ENCODE data around the gene RPS16.

Gene RPS16

DNA sequence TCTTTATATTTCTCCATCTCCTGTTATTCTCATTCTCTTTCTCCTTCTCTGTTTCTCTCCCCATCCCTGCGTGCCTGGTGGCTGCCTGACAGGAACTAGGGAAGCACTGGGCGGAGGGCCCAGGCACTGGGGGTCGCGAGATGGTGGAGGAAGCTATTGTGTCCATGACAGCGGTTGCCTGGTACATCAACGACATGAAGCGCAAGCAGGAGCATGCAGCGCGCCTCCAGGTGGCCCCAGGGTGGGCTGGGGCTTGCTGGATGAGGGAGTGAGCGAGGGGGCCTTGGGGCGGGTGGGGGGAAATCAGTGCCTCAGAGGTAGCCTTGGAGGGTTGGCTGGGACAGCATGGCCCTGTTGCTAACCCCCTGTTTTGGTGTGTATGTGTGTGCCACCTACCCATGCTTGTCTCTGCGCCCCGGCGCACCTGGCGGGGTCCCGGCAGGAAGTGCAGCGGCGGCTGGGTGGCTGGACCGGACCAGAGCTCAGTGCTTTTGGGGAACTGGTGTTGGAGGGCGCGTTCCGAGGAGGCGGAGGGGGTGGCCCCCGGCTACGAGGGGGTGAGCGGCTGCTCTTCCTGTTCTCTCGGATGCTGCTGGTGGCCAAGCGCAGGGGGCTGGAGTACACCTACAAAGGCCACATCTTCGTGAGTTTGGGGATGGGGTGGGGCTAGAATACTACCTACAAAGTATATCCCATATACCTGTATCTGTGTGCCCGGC lies 18.1 kb downstream of the RPS16 start:
- DNase-seq: no peak

DNA sequence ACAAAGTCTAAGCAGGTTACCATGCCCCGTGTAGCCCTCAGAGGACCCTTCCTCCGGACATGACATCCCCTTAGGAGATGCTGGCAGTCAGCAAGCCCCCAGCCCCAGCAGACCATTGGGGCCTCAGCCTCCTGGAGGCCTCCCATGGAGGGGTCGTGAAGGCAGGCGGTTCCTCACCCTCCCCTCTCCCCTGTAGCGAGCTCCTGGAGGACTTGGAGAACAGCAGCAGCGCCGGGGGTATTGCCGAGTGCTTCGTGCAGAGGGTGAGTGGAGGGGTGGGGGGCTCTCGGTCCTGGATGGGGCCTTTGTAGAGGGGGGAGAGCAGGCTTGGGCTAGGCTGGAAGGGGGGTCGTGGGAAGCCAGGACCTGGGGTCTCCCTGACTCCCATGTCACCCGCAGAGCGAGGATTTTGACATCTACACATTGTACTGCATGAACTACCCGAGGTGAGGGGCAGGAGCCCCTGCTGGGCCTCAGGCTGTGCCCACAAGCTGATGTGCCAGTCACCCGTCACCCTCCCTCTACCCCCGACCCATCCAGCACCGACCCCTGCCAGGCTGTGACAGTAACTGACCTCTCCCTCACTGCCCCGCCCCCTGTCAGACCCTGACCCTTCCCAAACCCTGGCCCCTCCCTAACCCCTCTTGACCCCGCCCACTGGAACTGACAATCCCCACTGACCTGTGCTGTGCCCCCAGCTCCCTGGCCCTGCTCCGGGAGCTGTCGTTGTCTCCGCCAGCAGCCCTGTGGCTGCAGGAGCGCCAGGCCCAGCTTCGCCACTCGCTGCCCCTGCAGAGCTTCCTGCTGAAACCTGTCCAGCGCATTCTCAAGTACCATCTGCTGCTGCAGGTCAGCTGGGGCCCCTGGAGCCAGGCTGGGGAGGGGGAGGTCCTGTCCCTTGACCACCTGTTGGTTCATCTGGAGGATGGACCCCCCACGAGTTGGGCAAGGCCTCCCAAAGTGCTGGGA lies 19.3 kb downstream of the RPS16 start:
- DNase-seq: peak; percentile 30

DNA sequence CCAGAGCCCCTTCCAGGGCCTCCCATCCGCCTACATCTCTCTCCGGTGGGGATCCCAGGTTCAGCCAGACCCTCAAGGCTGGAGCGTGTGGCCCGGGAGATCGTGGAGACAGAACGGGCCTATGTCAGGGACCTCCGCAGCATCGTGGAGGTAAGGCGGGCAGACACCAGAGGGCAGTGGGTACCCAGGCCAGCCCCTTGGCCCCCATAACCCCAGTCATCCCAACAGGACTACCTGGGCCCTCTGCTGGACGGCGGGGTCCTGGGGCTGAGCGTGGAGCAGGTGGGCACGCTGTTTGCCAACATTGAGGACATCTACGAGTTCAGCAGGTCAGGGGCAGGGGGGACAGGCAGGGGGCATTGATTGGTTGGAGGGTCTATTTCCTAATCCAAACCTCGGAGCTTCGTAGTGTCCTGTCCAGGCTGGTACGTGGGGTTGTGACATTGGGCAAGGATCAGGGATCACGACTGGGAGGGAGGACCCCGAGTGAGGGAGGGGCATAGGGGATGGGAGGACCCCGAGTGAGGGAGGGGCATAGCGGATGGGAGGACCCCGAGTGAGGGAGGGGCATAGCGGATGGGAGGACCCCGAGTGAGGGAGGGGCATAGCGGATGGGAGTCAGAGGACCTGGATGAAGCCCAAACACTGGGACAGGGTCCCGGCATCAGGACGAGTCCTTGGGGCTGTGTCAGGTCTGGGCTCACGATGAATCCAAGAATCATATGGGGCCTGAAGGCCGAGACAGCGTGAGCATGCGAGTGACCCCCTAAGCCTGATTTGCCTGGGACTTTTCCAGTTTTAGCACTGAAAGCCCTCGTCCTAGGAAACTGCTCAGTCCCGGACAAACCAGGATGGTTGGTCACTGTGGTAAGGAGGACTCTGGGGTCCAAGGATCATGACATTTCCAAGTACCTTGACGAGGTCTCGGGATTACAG lies 20.4 kb downstream of the RPS16 start:
- no peak for DNase-seq

DNA sequence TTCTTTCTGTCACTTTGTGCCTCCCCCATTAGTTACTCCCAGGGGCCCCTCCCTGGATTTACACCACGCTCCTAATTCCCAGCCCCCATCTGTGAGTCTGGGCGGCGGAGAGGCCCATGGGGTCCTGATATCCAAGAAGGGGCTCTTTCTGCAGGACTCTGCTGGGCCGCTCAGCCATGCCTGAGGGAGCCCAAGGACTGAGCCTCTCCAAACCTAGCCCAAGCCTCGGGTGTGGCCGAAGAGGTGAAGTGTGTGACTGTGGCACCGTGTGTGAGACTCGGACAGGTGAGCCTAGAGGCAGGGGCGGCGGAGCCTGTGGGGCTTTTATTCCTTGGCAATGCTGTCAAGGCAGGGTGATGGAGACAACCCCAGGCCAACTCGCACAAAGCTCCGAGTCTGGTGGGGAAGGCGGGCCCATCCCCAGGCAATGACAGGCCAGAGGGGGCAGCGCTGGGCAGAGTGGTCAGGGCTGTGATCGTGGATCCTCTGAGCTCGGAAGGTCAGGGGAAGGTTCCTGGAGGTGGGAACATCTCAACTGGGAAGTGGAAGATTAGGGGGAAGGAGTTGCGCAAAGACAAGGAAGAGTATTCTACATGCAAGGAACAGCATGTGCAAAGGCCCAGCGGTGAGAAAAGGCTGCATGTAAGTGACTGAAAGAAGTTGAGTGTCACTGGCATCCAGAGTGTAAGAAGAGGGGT lies 21.7 kb downstream of the RPS16 start:
- DNase-seq: no peak

DNA sequence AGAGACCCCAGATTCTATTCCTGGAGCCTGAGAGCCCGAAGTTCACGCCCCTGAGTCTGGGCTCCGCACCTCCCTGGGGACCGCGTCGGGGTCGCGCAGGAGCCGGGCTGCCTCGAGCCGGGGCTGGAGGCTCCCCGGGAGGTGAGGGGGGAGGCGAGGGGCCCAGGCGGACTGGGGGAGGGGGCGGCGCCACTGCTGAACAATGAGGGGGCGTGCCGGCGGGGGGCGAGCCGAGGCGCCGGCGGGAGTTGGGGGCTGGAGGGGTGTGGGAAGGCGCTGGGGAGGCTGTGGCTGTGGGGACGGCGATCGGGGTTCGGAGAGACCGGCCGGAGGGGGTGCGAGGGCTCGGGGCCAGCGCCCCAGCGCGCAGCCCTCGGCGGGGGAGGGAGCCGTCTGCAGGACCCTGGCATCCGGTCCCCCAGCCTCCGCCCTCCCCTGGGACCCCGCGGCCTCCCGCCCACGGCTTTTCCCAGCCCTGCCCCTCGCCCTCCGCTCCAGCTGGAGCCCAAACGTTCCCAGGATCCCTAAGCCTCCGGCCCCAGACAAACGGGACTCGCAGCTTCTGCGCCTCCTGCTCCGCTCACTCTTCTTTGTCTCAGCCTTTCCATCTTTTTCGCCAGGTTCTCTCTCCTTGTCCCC lies 22.4 kb downstream of the RPS16 start:
- DNase-seq: peak; percentile 83

DNA sequence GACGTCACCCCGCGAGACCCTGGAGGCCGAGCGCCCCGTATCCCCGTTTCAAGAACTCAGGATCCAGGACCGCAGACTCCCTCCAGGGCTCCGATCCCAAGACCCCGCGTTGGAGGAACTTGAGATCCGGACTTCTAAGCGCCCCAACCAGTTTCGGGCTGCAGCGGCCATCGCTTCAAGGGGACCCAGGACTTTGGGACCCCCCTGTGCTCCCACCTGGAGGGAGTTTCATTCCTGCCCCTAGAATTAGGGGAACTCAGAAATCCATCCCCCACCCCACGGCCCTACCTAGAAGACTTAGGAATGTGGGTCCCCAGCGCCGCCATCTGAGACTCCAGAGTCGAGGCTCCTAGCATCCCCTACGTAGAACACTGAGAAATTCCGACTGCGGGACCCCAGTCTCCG lies 22.9 kb downstream of the RPS16 start:
- no peak for DNase-seq

DNA sequence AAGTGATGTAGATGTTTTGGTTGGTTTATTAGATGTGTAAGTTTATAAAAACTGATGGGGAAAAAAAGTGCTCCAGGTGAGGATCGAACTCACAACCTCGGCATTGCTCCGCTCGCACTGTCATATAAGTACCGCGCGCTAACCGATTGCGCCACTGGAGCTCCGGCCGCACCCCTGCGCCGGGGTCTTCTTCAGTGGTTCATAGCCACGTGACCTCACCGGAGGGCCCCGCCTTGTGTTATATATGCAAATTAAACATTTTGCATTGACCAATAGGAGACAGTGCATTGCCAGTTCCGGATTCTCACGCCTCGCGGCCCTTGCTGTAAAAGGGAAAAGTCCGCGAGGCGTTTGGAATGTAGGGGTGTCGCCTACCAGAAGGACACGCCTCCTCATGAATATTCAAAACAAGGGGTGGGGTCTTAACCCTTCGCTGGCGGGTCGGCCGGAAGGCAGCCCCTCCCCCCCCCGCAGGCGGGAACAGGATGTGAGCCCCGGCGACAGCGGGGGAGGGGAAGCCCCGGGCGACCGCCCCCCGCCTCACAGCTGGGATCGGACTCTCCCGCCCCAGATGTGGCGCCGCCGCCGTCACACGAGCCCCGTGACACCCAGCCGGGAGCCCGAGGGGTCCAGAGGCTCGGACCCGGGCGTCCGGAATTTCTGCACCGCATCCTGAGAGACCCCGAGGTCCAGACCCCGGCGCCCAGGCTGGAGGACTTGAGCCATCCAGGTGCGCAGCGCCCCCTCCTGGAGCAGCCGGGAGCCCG lies 23.5 kb downstream of the RPS16 start, which contains the start of gene PLEKHG2:
Gene PLEKHG2, plus strand, starts transcription at position 570 of the 767 bp plus-strand sequence. CDS start 1,418 bp downstream, outside the sequence.
- DNase-seq: peak; percentile 100

DNA sequence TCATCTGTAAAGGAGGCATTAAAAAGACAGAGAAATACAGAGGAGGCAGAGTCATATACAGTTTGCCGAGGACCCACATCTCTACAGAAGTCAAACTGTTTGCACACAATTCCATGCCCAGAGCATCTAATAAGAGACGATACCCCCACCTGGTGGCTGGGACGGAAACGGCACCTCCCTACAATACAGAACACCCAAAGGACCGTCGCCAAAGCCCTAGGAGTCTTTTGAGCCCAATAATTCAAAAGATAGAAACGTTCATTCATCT lies 24.0 kb downstream of the RPS16 start:
- DNase-seq: peak; percentile 93

DNA sequence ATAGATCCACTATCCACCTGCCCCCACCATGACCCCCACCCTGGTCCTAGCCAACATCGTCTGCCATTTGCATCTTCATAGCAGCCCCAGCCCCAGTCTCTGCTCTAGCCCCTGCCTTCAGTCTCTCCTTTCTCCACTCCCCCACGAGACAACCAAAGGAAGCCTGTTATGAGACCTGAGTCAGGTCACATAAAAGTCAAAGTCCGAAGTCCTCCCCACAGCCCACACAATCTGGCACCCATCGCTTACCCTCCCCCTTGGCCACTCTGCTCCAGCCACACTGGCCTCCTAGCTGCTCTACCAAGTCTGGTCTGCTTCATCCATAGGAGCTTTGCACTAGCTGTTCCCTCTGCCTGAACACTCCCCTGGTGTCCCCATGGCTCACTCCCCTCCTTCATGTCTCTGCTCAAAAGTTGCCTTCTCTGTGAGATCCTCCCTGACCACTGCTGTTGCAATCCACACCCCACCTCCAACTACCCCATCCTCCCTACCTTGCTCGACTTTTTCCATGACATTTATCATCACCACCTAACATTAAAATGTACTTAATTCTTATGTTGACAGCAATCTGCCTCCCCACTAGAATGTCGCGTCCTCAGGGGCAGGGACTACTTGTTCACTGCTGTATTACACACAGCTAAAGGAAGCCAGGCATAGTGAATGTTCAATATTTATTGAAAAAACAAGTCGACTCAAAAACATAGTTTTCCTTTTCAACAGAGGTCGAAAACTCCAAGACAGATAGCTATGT lies 24.5 kb downstream of the RPS16 start:
- DNase-seq: peak; percentile 53

DNA sequence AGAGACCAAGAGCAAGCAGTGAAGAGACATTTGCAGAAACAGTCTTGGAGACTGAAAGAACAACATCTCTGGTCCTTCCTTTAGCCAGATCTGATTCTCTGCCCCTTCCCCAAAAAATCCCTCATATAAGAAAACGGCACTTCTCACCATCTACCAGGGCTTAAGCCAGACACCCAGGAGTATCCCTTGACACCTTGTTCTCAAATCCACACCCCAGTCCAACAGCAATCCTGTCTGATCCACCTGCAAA lies 25.0 kb downstream of the RPS16 start:
- DNase-seq: no peak

DNA sequence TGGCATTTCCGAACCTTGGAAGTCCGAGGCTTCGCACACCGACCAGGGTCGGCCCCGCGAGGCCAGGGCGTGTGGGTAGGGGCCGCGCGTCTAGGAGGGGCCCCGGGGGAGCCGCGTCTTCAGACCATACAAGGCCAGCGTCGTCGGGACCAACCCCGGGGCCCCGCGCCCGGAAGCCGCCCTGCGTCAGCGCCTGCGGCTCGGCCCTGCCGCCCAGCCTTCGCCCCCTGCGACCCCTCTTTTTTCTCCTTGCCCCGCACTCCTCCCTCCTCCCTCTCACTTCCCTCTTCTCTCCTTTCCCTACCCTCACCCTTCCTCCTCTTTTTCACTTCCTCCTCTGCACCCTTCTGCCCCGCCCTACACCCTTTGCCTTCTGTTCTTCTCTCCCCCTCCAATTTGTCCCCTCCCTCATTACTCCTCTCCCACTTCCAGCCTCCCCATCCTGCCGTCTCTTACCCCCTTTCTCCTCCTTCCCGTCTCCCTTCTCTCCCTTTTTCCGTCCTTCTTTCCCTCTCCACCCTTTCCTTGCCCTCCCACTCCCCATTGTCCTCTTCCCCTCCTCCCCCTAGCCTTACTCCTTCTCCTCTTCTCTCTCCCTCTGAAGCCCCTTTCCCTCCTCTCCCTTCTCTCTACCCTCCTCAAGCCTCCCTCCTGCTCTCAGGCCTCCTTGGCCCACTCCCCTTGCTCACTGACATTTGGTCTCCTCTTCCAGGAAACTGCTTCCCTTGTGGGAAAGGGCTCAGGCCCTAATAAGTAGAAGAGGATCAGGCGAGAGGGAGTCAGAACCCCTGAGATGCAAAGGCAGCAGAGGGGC lies 25.5 kb downstream of the RPS16 start:
- peak; percentile 85 for DNase-seq

DNA sequence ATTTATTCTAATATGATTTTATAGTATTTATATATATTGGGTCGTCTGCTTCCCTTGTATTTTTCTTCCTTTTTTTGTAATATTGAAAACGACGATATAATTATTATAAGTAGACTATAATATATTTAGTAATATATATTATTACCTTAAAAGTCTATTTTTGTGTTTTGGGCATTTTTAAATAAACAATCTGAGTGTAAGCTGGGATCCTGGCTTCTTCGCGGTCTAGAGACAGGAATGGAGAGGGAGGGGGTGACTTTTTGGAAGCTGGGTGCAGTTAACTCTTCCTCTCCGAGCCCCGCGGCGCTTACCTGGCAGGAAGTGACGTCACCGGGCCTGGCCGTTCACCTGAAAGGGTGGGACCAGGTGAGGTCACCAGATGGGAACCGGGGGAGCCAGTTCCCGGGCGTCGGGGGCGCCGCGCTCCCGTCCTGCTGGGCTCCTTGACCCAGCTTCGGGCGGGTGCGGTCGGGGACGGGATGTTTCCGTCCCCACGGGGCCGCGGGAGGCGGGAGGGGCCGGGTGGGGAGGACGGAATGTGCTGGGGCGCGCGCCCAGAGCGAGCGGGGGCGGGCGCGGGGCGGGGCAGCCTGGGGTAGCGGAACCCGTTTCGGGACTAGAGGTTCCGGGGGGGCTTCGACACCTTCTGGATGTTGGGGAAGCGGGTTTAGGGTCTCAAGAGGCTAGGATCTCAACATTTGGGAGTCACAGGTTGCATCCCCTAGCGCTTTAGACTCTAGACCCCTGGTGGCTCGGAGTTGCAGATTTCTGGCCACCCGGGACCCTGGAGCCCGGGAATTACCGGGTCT lies 26.3 kb downstream of the RPS16 start:
- peak; percentile 99 for DNase-seq

DNA sequence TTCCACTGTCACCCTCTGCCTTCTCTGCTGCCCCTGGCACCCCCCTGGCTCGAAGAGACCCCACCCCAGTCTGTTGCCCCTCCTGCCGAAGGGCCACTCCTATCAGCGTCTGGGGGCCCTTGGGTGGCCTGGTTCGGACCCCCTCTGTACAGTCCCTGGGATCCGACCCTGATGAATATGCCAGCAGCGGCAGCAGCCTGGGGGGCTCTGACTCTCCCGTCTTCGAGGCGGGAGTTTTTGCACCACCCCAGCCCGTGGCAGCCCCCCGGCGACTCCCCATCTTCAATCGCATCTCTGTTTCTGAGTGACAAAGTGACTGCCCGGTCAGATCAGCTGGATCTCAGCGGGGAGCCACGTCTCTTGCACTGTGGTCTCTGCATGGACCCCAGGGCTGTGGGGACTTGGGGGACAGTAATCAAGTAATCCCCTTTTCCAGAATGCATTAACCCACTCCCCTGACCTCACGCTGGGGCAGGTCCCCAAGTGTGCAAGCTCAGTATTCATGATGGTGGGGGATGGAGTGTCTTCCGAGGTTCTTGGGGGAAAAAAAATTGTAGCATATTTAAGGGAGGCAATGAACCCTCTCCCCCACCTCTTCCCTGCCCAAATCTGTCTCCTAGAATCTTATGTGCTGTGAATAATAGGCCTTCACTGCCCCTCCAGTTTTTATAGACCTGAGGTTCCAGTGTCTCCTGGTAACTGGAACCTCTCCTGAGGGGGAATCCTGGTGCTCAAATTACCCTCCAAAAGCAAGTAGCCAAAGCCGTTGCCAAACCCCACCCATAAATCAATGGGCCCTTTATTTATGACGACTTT lies 27.1 kb downstream of the RPS16 start:
- peak; percentile 75 for DNase-seq

DNA sequence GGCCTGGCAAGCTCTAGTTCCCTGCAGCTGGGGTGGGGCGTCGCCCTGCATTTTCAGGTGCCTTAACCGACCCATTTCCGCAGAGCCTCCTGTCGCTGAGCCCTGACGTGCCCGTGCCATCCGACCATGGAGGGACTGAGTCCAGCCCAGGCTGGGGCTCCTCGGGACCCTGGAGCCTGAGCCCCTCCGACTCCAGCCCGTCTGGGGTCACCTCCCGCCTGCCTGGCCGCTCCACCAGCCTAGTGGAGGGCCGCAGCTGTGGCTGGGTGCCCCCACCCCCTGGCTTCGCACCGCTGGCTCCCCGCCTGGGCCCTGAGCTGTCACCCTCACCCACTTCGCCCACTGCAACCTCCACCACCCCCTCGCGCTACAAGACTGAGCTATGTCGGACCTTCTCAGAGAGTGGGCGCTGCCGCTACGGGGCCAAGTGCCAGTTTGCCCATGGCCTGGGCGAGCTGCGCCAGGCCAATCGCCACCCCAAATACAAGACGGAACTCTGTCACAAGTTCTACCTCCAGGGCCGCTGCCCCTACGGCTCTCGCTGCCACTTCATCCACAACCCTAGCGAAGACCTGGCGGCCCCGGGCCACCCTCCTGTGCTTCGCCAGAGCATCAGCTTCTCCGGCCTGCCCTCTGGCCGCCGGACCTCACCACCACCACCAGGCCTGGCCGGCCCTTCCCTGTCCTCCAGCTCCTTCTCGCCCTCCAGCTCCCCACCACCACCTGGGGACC lies 27.9 kb downstream of the RPS16 start:
- no peak for DNase-seq

DNA sequence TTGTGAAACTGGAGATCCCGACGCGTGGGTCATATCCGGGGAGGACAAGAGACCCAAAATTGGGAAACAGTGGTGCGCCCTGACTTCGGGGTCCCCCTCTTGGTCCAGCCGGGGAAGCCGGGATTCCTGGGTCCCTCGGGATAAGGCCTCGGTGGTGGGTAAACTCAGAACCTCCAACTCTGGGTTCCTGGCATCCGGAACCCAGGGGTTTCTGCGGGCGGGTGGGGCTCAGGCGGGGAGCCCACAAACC lies 28.4 kb downstream of the RPS16 start:
- DNase-seq: no peak

DNA sequence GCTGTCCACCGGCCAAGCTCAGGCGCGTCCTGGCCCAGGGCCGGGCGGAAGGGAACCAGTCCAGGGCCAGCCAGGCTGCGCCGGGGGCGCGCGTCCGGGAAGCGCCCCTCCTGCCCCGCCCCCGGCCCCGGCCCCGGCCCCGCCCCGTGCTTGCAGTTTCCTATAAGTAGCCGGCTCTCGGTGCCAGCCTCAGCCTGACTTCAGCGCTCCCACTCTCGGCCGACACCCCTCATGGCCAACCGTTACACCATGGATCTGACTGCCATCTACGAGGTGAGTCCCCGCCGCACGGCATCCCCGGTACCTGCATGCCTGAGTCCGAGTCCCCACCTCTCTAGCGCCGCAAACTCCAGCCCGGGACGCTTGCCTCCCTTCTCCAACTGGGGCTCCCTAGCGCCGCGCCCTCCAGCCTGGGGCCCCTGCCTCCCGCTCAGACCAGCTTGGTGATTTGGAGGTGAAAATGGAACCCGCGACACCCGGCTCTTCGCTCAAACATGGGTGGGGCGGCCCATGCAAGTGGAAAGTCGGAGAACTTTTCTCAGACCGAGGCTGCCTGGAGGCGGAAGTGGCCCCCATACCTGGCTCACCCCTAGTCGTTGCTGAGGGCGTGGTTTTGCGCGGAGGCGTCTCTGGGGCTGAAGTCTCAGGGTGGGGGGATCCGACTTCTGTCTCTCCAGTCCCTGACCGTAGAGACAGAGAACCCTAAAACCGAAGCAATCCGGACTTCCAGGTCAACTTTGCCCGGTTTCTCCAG lies 28.9 kb downstream of the RPS16 start, which contains the start of gene ZFP36:
Gene ZFP36, plus strand, starts transcription at position 192 of the 754 bp plus-strand sequence. Its CDS starts 58 bp downstream, at position 250.
- peak; percentile 85 for DNase-seq
